ENCODE results near the gene PCBD2.
"Not testable (repeated sequence)": the region's sequence is repeated elsewhere in the genome, so short reads cannot be mapped to it uniquely, and the experiment has no call there.

DNA sequence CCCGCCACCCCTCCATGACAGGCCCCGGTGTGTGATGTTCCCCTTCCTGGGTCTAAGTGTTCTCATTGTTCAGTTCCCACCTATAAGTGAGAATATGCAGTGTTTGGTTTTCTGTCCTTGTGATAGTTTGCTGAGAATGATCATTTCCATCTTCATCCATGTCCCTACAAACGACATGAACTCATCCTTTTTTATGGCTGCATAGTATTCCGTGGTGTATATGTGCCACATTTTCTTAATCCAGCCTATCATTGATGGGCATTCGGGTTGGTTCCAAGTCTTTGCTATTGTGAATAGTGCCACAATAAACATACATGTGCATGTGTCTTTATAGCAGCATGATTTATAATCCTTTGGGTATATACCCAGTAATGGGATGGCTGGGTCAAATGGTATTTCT is 93.1 kb downstream of the PCBD2 start:
- not testable (repeated sequence) for TF ChIP-seq CTCF (IDR thresholded peaks at IDR 0.05); EZH2 (IDR thresholded peaks at IDR 0.05; ENCODE audit: borderline replicate concordance, insufficient read depth, low read depth, low read length, poor library complexity, severe bottlenecking)

All from B cell (primary cell).